GM20000 (cell line): Measurements from ENCODE around the gene CUEDC1.

Experiments used
- DNase-seq: peaks from one replicate; pipeline ENCODE4 v3.0.0; 2012; ENCODE audit warnings: low spot score
- CTCF ChIP-seq: IDR thresholded peaks from 2 replicates; pipeline ENCODE4 v1.5.1; 2012; ENCODE audit warnings: mild to moderate bottlenecking, control low read depth; ENCODE audit errors: extremely low read depth, missing control alignments

The CUEDC1 gene

GRCh38 chr17:57916925-57917858 lies 38.0 kb downstream of the CUEDC1 start:
- no peak for DNase-seq

GRCh38 chr17:57915985-57916757 lies 39.0 kb downstream of the CUEDC1 start:
- no peak for DNase-seq
- no peak for TF ChIP-seq CTCF

More at GRCh38 chr17:57916925-57917858, 38.0 kb downstream of the CUEDC1 start:
- TF ChIP-seq CTCF = no peak

- no peak for DNase-seq
- TF ChIP-seq CTCF = no peak
These were observed 39.7 kb downstream of the CUEDC1 start for GRCh38 chr17:57915544-57915943.

GRCh38 chr17:57914273-57915142 lies 40.7 kb downstream of the CUEDC1 start:
- no peak for TF ChIP-seq CTCF
- no peak for DNase-seq

- TF ChIP-seq CTCF = no peak
- no peak for DNase-seq
These were observed 41.5 kb downstream of the CUEDC1 start for GRCh38 chr17:57913575-57914272.

GRCh38 chr17:57911834-57912673 lies 43.2 kb downstream of the CUEDC1 start:
- no peak for DNase-seq

More at GRCh38 chr17:57911834-57912673, 43.2 kb downstream of the CUEDC1 start:
- no peak for TF ChIP-seq CTCF
